HG03565 (cell line): Measurements from ENCODE around the gene UGGT1.
"Not testable (repeated sequence)": the region's sequence is repeated elsewhere in the genome, so short reads cannot be mapped to it uniquely, and the experiment has no call there.

Experiments used
- ATAC-seq: cut with Tn5 transposase; IDR thresholded peaks from one replicate; pipeline ENCODE4 v1.9.1; 2021; ENCODE audit warnings: mild to moderate bottlenecking, moderate library complexity; ENCODE audit not compliant: unreplicated experiment

The UGGT1 gene

DNA sequence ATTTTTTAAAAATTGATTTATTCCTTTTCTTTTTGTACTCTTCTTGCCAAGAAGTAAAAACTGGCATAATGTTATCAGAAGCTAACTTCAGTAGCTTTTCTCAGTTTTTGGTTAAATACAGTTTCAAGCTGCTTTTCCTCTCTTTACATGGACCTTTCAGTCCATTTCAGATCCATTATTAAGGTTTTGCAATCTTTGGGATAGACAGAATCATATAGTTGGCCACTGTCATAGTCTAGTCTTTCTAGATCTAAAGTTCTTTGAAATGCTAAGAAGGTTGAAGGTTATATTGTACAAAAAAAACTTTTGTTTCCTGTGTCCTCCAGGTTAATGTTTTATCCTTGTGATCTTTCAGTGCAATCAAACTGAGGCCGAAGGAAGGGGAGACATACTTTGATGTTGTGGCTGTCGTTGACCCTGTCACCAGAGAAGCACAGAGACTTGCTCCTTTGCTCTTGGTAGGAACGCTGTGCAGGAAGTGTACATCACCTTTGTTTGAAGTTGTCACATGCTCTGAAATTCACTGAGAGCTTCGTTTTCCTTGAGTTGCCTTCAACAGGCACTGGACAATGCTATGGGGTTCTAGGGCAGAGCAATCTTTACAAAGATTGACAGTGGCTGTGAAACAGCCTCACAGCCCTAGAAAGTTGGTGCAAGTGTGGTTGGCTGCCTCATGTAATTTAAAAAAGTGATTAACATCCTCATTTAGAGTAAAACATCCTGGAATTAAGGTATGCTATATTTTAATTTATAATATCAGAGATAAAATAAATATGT, 79.1 kb downstream of the UGGT1 start:
- ATAC-seq: no peak

DNA sequence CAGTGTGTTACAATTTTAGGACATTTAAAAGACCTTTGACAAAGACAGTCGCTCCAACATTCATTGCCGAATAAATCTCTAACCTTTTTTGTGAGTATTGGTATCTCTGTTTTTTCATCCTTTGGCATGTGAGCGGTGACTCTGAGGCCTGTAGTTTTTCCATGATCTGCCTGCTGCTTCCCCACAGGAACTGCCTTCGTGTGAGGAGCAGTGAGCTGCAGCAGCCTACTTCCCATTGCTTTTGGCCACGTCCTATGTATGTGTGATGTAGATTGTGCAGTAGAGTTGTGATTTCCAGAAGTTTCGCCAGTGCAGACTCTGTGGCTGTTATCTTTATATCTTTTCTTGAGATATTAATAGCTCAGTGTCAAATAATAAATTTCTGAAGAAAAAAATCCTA, 79.8 kb downstream of the UGGT1 start:
- no peak for ATAC-seq

DNA sequence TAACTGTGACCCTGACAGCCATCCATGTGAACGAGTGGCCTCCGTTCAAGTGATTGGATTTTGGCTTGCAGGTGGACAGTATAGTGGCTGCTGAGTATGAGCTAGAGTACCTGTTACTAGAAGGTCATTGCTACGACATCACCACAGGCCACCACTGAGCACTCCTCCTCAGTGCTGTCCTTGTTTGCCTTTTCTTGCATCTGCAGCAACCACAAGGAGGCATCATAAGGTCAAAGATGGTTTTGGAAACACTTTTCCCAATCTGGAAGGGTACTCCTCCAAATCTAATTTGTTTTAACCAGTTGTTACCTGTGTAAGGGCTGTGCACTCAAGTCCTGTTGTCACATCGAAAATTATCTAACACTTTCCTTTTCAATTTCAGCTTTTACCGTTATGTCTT, 81.2 kb downstream of the UGGT1 start:
- ATAC-seq: no peak

DNA sequence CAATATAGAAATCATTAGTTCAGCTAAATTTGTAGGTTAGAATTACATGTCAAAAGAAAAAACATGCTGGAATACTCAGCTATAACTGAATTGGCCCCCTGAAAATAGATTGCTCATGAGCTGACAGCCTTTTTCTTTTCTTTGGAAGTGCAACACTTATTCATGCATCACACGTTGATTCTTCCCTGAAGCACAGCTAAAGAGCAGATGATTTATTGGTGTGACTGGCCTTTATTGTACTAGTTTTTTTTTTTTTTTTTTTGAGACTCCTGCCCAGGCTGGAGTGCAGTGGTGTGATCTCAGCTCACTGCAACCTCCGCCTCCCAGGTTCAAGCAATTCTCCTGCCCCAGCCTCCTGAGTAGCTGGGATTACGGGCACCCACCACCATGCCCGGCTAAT, 83.1 kb downstream of the UGGT1 start:
- not testable (repeated sequence) for ATAC-seq

DNA sequence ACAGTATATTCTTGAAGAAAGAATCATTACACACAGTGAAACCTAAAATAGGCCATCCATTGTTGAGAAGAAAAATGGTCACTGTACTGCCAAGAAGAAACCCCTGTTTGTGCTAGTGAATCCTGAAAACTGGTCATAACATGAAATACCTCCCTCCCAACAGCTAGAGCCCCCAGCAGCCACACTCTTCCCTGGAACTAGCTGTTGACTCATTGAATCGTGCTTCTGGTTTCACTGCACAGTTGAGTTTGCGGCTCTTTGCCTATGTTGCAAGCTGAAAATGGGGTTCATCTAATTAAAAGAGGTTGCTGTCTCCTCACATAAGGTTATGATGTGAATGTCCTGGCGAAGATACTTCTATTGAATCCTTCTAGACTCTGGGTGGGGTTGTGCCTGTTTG, 86.3 kb downstream of the UGGT1 start:
- no peak for ATAC-seq

DNA sequence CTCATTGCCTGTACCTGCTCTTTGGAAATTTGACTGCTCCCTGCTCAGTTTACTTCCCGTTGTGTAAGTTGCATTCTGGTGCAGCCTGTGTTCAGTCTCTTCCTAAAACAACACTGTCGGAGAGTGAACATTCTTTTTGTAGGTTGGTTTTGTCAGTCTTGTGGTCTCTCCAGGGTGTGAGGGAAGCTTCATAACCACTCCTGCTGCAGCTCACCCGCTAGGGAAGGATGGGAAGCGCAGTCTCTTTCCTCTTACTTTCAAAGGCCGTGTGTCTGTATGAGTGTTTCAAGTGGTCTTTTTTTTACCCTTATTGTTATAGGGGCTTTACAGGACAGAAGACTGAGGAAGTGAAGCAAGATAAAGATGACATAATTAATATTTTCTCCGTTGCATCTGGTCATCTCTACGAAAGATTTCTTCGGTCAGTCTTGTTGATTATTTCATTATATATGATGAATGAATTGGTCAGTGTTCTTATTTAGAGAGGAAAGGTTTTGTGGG, 87.2 kb downstream of the UGGT1 start:
- ATAC-seq: no peak

DNA sequence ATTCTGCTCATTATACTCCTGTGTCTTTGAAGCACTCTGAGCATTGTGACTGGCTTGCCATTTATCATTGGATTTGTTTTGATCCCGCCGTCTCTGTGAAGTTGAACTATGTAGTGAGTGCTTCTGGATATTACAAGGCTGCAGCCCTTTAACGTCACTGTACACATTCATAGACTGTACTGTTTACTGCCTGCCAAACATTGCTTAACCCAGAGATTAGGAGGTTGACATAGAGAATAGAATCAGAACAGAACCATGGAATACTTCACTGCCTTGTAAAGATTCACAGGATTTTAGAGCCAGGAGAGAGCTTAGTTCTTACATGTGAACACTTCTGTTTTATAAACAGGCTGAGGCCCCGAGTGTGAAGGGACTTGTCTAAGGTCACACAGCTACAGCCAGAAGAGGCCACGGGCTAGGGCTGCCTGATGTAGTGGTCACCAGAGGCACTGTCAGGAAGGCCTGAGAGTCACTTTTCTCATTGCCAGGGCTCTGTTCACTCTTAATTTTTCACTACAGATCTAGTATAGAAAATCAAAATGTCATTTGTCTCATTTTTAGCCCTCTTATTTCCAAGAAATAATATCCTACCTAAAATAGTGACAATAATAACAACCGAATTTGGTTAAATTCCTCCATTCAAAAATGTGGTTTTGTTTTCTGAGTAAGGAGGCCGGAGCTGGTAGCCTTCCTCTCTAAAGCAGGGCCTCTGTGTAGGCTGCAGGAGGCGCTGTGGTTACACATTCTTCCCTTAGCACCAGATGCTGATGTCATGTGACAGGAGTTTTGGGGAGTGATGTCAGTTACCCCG, 87.9 kb downstream of the UGGT1 start:
- ATAC-seq: peak; percentile 59

DNA sequence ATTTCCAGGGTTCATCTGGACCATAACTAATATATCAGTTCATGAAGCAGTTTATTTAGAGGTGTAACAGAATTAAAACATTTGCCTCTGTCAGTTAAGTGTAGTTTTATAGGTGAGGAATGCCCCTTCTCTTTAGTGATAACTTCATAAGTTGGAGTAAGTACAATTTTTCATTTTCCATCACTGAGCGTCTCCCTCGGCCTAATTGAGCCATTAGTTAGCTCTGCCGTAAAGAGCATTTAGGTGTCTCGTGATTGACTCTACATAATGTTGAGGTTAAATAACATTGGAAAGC, 88.4 kb downstream of the UGGT1 start:
- ATAC-seq: no peak

DNA sequence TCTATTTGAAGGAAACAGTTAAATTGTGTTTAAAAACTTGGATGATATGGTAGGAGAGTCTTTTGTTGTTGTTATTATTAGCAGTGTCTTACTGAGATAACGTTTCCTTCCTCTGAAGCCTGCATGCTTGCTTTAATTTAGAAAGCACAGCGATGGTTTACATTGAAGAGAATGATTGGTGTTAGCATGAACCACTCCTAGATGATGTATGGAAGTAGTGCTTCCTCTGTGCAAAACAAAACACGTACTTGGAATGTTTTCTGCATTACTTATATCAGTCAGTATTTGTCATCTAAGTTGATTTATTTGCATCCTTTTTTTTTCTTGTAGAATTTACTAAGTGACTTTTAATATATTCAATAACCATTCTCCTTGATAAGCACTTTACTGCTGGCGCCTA, 89.0 kb downstream of the UGGT1 start:
- ATAC-seq: no peak

DNA sequence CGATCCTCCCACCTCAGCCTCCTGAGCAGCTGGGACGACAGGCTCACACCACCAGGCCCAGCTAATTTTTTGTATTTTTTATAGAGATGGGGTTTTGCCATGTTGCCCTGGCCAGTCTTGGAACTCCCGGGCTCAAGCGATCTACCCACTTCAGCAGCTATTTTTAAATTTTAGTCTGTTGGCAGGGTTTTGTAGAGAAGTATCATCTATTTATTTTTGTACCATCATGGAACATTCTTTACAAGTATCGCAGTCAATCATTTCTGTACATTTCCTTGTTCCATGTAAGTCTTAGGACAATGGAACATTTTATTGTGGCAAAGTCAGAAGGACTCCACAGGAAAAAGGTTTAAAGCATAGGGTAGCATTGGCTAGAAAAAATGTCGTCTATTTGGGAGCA, 94.6 kb downstream of the UGGT1 start:
- no peak for ATAC-seq

DNA sequence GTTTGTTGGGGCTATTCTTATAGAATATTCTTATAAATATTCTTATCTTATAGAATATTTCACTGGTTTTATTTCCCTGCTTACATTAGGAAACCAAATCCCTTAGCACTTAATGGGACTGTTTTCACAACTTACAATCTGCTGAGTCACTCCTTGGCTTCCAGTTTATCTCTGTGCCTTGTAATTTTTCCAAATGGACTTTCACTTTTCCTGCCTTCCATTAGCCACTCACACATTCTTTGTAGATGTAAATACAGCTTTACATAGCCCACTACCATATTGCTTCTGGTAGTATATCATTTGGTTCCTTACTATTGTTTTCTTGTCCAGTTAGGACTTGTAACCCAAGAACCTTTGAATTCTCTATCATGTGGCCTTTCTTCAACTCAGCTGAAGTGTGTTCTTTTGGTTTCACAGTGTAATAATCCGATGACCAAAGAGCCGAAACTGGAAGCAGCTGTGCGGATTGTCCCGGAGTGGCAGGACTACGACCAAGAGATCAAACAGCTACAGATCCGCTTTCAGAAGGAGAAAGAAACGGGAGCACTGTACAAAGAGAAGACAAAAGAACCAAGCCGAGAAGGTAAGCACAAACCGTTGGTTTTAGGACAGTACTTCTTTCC, 96.1 kb downstream of the UGGT1 start:
- ATAC-seq: no peak

DNA sequence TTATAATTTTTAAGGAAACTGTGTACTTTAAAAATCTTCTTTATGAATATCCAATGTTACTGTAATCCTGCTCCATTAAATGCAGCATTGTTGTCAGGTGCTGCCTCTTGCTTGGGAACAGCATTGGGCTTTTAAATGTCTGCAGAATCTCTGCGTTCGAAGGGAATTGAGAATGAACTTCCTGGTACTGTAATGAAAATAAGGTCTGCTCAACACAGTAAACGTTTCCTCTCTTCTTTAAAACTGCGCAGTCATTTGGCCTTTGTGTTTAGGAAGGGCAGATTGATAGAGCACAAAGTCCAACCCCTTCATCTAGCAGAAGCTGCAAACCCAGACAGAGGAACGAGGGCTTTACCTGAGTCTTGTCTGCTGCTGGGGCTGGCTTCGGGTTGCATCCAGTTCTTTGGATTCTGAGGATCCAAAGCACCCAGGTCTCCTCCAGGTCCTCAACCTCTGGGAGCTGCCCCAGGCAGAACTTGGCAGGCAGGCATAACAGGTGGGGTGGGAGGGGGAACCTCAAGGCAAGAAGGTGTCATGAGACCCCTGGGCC, 104.5 kb downstream of the UGGT1 start:
- ATAC-seq: no peak

DNA sequence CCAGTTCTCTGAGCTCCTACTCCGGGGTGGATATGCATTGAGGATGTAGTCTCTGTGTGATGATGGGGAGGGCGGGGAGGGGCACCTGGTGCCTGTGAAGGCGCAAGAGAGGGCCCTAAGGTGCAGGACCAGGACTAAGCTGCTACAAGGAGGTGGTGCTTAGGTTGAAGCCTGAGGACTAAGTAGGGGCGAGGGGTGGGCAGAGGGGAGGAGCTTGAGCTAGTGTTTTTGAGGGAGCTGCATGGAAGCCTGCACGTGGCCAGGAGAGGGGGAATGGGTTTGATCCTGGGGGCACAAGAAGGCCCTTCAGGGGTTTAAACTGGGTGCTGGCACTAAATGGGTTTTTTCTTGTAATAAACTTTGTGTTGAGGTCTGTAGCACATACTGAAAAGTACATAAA, 105.0 kb downstream of the UGGT1 start:
- no peak for ATAC-seq

DNA sequence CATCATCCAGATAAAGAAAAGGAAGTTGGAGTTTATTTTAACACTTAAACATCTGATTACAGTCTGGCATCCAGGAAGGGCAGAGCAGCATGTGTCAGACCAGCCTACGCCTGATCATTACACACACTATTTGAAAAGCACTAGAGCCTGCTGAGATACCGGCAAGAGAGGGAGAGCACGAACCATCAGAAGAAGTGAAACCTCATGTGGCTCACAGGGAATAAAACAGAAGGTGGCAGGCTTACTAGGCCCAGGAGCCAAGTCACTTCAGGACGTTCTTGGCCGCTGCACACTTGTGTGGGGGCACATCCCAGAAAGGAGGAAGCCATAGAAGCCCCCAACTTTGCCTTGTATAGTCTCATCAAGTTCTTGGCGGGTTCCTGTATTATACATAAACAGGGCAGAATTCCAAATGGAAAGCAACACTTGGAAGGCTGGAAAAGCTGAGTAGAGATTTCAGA, 105.5 kb downstream of the UGGT1 start:
- ATAC-seq: no peak

DNA sequence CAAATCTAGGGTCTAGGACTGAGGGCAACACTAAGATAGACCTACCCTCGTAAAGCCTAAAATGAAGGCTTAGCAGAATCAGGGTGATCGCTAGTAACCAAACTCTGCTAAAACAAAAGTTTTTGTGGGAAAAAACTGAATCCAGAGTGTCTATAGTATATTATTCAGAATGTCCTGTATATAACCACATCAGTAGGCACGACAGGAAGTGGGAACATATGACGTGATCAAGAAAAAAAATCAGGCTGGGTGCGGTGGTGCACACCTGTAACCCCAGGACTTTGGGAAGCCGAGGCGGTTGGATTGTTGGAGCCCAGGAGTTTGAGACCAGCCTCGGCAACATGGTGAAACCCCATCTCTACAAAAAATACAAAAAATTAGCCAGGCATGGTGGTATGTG, 106.1 kb downstream of the UGGT1 start:
- ATAC-seq: no peak

DNA sequence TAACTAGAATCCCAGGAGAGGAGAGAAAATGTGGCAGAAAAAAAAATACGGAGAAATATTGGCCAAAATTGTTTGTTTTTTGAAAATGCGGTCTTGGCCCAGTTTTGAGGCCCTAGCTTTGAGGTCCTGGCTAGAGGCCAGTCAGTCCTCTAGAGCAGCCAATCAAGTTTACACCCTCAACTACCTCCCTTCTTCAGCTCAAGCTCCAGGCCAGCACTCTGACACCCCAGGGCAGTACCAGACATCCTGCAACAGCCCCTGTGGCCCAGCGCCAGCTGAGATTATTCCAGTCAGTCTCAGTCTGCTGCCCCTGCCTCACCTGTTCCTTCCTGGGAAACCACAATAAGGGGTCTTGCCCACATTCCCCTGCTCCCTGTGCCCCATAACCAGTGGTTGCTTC, 107.7 kb downstream of the UGGT1 start:
- no peak for ATAC-seq

DNA sequence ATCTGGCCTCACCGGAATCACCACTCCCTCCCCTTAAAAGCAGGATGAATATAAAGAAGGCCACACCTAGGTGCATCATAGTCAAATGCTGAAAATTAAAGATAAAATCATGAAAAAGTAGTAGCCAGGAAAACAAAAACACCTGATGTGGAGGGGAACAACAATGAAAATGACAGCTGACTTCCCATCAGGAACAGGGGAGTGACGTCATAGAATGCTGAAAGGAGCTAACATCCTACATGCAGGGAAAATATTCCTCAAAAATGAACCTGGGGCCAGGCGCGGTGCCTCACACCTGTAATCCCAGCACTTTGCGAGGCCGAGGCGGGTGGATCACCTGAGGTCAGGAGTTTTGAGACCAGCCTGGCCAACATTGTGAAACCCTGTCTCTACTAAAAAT, 108.1 kb downstream of the UGGT1 start:
- ATAC-seq: no peak

DNA sequence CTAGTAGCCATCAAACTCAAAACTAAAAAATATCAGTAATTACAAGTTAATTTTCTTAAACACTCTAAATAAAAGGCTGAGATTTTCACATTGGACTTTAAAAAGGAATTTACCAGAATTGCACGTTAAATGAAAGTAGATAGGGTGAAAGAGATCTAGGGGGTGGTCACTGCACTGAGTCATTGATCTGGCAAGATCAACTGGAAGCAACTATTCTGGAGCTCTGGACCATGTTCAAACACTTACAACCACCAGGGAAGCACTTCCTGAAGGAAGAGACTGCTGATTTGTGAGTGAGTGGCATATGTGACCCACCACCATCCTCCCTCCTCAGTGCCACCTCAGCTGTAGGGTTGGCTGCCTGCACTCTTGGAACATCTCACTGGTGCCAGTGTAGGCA, 111.8 kb downstream of the UGGT1 start:
- ATAC-seq: no peak

DNA sequence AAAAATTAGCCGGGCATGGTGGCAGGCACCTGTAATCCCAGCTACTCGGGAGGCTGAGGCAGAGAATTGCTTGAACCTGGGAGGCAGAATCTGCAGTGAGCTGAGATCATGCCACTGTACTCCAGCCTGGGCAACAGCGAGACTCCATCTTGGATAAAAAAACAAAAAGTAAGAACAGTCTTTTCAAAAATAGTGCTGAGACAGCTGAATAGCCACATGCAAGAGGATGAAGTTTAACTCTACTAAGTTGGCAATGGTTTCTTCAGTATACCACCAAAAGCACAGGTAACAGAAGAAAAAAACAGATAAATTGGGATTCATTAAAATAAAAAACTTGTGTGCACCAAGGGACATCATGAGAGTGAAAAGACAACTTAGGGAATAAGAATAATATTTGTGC, 115.2 kb downstream of the UGGT1 start:
- ATAC-seq: no peak

DNA sequence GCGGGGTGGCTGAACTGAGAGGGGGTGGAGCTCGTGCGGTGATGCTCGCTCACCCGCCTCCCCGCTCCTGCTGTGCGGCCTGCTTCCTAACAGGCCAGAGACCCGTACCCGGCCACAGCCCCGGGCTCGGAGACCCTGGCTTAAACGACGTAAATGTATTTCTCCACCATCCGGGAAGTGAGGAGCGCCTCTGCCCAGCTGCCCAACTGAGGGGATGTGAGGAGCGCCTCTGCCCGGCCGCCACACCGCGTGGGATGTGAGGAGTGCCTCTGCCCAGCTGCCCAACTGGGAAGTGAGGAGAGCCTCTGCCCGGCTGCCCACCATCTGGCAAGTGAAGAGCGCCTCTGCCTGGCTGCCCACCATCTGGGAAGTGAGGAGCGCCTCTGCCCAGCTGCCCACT, 117.0 kb downstream of the UGGT1 start:
- ATAC-seq: no peak

DNA sequence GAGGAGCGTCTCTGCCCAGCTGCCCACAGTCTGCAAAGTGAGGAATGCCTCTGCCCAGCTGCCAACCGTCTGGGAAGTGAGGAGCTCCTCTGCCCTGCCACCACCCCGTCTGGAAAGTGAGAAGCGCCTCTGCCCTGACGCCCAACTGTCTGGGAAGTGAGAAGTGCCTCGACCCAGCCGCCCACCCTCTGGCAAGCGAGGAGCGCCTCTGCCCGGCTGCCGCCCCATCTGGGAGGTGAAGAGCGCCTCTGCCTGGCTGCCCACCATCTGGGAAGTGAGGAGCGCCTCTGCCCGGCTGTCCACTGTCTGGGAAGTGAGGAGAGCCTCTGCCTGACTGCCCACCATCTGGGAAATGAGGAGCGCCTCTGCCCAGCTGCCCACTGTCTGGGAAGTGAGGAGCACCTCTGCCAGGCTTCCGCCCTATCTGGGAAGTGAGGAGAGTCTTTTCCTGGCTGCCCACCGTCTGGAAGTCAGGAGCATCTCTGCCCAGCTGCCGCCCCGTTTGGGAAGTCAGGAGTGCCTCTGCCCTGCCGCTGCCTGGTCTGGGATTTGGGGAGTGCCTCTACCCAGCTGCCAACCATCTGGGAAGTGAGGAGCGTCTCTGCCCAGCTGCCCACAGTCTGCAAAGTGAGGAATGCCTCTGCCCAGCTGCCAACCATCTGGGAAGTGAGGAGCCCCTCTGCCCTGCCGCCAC, 117.8 kb downstream of the UGGT1 start:
- not testable (repeated sequence) for ATAC-seq
